ENCODE data around the gene LMO4. TPM values are rescaled to one million over a fixed set of nuclear protein-coding genes. Genes with fewer than 3 reads are reported as not detected.

The LMO4 gene
- total RNA-seq, 1 donor from 2014 or later: 91.4 TPM

GRCh38 chr1:87334351-87335174 is 5.9 kb downstream of the LMO4 start:
- no peaks in the 10 kb centered on the region for H3K27me3 Mint-ChIP-seq (ENCODE audit: low read depth)

GRCh38 chr1:87335175-87335884 is 6.7 kb downstream of the LMO4 start:
- H3K36me3 Mint-ChIP-seq (ENCODE audit: low read depth): peaks cover 15% of the 10 kb centered on the region
- H3K4me1 Mint-ChIP-seq: peaks cover 68% of the 10 kb centered on the region
- H3K9me3 Mint-ChIP-seq: no peaks in the 10 kb centered on the region
- TF ChIP-seq CTCF (conservative IDR thresholded peaks at IDR 0.05): peak; percentile 46
- peak; percentile 42 for DNase-seq (ENCODE audit: low read depth, low spot score)
- H3K27me3 Mint-ChIP-seq (ENCODE audit: low read depth): no peaks in the 10 kb centered on the region
- peak overlapping the region; percentile 97 for H3K4me3 Mint-ChIP-seq
- H3K27ac Mint-ChIP-seq (ENCODE audit: unreplicated experiment): no peak overlapping the region

More at GRCh38 chr1:87334351-87335174, 5.9 kb downstream of the LMO4 start:
- Mint-ChIP-seq H3K4me1 (peaks cover 68% of the 10 kb centered on the region), H3K9me3 (no peaks in the 10 kb centered on the region), H3K27ac (ENCODE audit: unreplicated experiment) (peak overlapping the region; percentile 21), H3K4me3 (peak overlapping the region; percentile 97), H3K36me3 (ENCODE audit: low read depth) (peaks cover 10% of the 10 kb centered on the region)
- peak; percentile 46 for DNase-seq (ENCODE audit: low read depth, low spot score)
- TF ChIP-seq CTCF (conservative IDR thresholded peaks at IDR 0.05): peak; percentile 54

GRCh38 chr1:87336623-87337067 is 8.0 kb downstream of the LMO4 start:
- Mint-ChIP-seq H3K9me3 (no peaks in the 10 kb centered on the region), H3K36me3 (ENCODE audit: low read depth) (peaks cover 20% of the 10 kb centered on the region), H3K4me3 (peak overlapping the region; percentile 87), H3K27ac (ENCODE audit: unreplicated experiment) (no peak overlapping the region), H3K27me3 (ENCODE audit: low read depth) (no peaks in the 10 kb centered on the region), H3K4me1 (peaks cover 65% of the 10 kb centered on the region)
- no peak for DNase-seq (ENCODE audit: low read depth, low spot score)
- no peak for TF ChIP-seq CTCF (conservative IDR thresholded peaks at IDR 0.05)

GRCh38 chr1:87337606-87338005 is 8.9 kb downstream of the LMO4 start:
- peaks cover 64% of the 10 kb centered on the region for H3K4me1 Mint-ChIP-seq
- H3K36me3 Mint-ChIP-seq (ENCODE audit: low read depth): peaks cover 17% of the 10 kb centered on the region
- H3K27ac Mint-ChIP-seq (ENCODE audit: unreplicated experiment): no peak overlapping the region
- DNase-seq (ENCODE audit: low read depth, low spot score): no peak
- no peak for TF ChIP-seq CTCF (conservative IDR thresholded peaks at IDR 0.05)
- no peaks in the 10 kb centered on the region for H3K27me3 Mint-ChIP-seq (ENCODE audit: low read depth)
- no peaks in the 10 kb centered on the region for H3K9me3 Mint-ChIP-seq
- peak overlapping the region; percentile 69 for H3K4me3 Mint-ChIP-seq

- peaks cover 19% of the 10 kb centered on the region for H3K36me3 Mint-ChIP-seq (ENCODE audit: low read depth)
- H3K4me3 Mint-ChIP-seq: peak overlapping the region; percentile 5
- peaks cover 64% of the 10 kb centered on the region for H3K4me1 Mint-ChIP-seq
- no peak for DNase-seq (ENCODE audit: low read depth, low spot score)
- TF ChIP-seq CTCF (conservative IDR thresholded peaks at IDR 0.05): no peak
- H3K27ac Mint-ChIP-seq (ENCODE audit: unreplicated experiment): no peak overlapping the region
- H3K9me3 Mint-ChIP-seq: no peaks in the 10 kb centered on the region
- no peaks in the 10 kb centered on the region for H3K27me3 Mint-ChIP-seq (ENCODE audit: low read depth)
Measured at GRCh38 chr1:87338566-87338965, 9.9 kb downstream of the LMO4 start.
